ENCODE data around the gene SLC15A1. TPM values are rescaled to one million over a fixed set of nuclear protein-coding genes. Genes with fewer than 3 reads are reported as not detected.

Gene SLC15A1
- total and polyA plus RNA-seq, 11 donors, result not detected

DNA sequence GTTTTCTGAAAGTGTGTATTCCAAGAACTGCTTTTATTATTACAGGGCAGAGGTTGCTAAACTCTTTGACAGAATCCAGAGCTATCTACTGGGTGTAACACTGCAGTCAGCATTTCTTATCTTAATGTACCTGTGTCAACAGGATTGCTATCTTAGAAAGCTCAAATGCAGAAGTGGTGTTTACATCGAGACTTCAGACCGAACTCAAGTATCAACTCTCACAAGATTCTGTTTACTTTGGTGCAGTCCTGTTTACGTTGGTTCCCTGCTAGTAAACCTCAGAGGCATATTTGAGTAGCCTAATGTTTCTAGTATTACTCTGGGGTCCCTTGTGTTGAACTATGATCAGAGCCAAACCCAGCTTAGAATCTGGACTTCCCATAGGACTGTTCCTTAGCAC lies 20.5 kb downstream of the SLC15A1 start:
- 41 to 43% (median 43%) methylated on average over 3 of the region's 3 CpGs for WGBS, 4 donors
- H3K9me3 ChIP-seq, result no peaks in the 10 kb centered on the region
- H3K27me3 ChIP-seq, result no peaks in the 10 kb centered on the region

DNA sequence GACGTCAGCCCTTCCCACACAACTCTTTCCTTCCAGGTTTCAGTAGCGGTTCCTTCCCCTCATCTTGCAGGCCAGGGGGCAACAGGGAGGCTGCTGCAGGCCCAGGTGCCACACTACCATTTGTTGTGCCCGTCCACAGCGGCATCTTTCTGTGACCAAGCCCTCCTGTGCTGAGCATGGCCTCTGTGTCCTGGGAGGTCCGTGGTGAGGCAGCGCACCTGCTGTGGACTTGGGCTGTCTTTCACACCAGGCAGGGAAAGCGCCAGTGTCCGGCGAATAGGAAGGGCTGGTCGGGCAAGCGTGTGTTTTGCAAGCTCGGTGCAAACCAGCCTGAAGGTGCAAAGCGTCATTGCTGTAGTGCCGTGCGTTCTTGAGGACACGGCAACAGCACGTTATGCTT lies 21.4 kb downstream of the SLC15A1 start:
- no peak for DNase-seq
- 89 to 93% (median 91%) methylated on average over 17 of the region's 17 CpGs for WGBS, 4 donors
- Histone ChIP-seq H3K4me3 (no peak overlapping the region), H3K27ac (no peak overlapping the region), H3K9me3 (no peaks in the 10 kb centered on the region), H3K27me3 (no peaks in the 10 kb centered on the region), H3K36me3 (no peaks in the 10 kb centered on the region), H3K4me1 (no peaks in the 10 kb centered on the region)
- ATAC-seq, result no peak
- intact Hi-C loops (cut with DNase I), result no loop called here
- TF ChIP-seq CTCF (IDR thresholded peaks at IDR 0.05) (no peak), POLR2A (IDR thresholded peaks at IDR 0.05) (no peak)

More for the DNA sequence above, 20.5 kb downstream of the SLC15A1 start:
- ATAC-seq, result no peak
- TF ChIP-seq CTCF (IDR thresholded peaks at IDR 0.05), result no peak
- TF ChIP-seq POLR2A (IDR thresholded peaks at IDR 0.05), result no peak
- H3K36me3 ChIP-seq, result no peaks in the 10 kb centered on the region
- no peak overlapping the region for H3K4me3 ChIP-seq
- H3K27ac ChIP-seq, result no peak overlapping the region
- H3K4me1 ChIP-seq, result no peaks in the 10 kb centered on the region
- no peak for DNase-seq
- intact Hi-C loops (cut with DNase I), result no loop called here

DNA sequence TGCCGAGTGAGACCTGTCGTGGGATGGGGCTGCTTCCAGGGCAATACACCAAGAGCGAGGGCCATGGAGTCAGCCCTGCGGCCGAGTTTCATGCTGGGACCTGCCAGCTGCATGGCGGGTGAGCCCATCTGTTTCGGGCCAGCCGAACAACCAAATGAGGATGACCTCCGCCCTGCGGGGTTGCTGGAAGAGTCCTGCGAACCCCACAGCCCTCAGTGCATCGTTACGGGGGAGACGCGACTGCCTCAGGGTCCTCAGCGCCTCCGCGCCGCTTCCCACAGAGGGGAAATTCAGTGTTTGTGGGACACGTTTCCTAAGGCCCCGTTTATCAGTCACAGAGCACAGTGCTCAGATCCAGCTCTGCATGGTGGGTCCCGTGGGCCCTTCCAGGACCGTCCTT lies 22.0 kb downstream of the SLC15A1 start:
- Histone ChIP-seq H3K9me3 (no peaks in the 10 kb centered on the region), H3K4me3 (no peak overlapping the region), H3K36me3 (no peaks in the 10 kb centered on the region), H3K27ac (no peak overlapping the region), H3K4me1 (no peaks in the 10 kb centered on the region), H3K27me3 (no peaks in the 10 kb centered on the region)
- TF ChIP-seq CTCF (IDR thresholded peaks at IDR 0.05) (no peak), POLR2A (IDR thresholded peaks at IDR 0.05) (no peak)
- ATAC-seq (peak in 1 of 4 donors; percentile 18), DNase-seq (no peak)
- 92 to 96% (median 93%) methylated on average over 17 to 23 of the region's 23 CpGs for WGBS, 4 donors
- intact Hi-C loops (cut with DNase I), result no loop called here

- H3K4me1 ChIP-seq, result no peaks in the 10 kb centered on the region
- no peak for ATAC-seq
- WGBS, 4 donors, result 74 to 95% (median 85%) methylated on average over 8 of the region's 8 CpGs
These were observed 22.8 kb downstream of the SLC15A1 start for GRCh38 chr13:98729658-98730057.

GRCh38 chr13:98722958-98723357 lies 29.5 kb downstream of the SLC15A1 start:
- Histone ChIP-seq H3K36me3 (no peaks in the 10 kb centered on the region), H3K27me3 (no peaks in the 10 kb centered on the region), H3K4me1 (no peaks in the 10 kb centered on the region), H3K27ac (no peak overlapping the region), H3K9me3 (no peaks in the 10 kb centered on the region), H3K4me3 (no peak overlapping the region)
- 61 to 73% (median 67%) methylated on average over 3 of the region's 3 CpGs for WGBS, 4 donors
- TF ChIP-seq POLR2A (IDR thresholded peaks at IDR 0.05) (no peak), CTCF (IDR thresholded peaks at IDR 0.05) (no peak)
- intact Hi-C loops (cut with DNase I), result no loop called here
- ATAC-seq (no peak), DNase-seq (no peak)

More at GRCh38 chr13:98729658-98730057, 22.8 kb downstream of the SLC15A1 start:
- H3K4me3 ChIP-seq, result no peak overlapping the region
- intact Hi-C loops (cut with DNase I), result no loop called here
- no peaks in the 10 kb centered on the region for H3K9me3 ChIP-seq
- no peak overlapping the region for H3K27ac ChIP-seq
- no peaks in the 10 kb centered on the region for H3K27me3 ChIP-seq
- no peak for DNase-seq
- H3K36me3 ChIP-seq, result no peaks in the 10 kb centered on the region
- no peak for TF ChIP-seq POLR2A (IDR thresholded peaks at IDR 0.05)

Measured in heart left ventricle (tissue), 16 donors.